Measurements from ENCODE around the gene IL7R. TPM values are rescaled to one million over a fixed set of nuclear protein-coding genes. Genes with fewer than 3 reads are reported as not detected.

Gene IL7R
- total and polyA plus RNA-seq, 2 donors (not counting 3 experiments of a cell fraction or from before 2014, with no cell fraction given) = 1.0 to 1.2 TPM

GRCh38 chr5:35880156-35880555 is 23.5 kb downstream of the IL7R start:
- H2AFZ ChIP-seq (ENCODE audit: low read depth, low read length) = no peak overlapping the region
- no TSS peak for BruUV-seq (replicated peaks)

More at GRCh38 chr5:35880156-35880555, 23.5 kb downstream of the IL7R start:
- no peak for FAIRE-seq
- no peaks in the 10 kb centered on the region for H3K27me3 ChIP-seq (ENCODE audit: control insufficient read depth in 2 of 2, insufficient read depth in 2 of 2, low read length in 2 of 2)
- H3K79me2 ChIP-seq (ENCODE audit: control insufficient read depth, insufficient read depth, low read length) = no peaks in the 10 kb centered on the region
- no peak overlapping the region for H3K4me3 ChIP-seq (replicated peaks in 1 of 3; ENCODE audit: insufficient read depth in 1 of 3, low read depth in 1 of 3, low read length in 3 of 3)
- ChIA-PET POLR2A (no interaction called here), CTCF (interaction anchor here (0.8 kb wide), 1 partner anchor 22 kb away, joined by 3 read pairs; no protein-coding TSS in a partner anchor)
- peaks cover 10% of the 10 kb centered on the region for H3K4me1 ChIP-seq (ENCODE audit: control insufficient read depth, extremely low read depth, insufficient read depth, low read length)
- no peak overlapping the region for H3K27ac ChIP-seq (ENCODE audit: insufficient read depth, low read depth, low read length)
- no peaks in the 10 kb centered on the region for H3K9me1 ChIP-seq (replicated peaks; ENCODE audit: control insufficient read depth, extremely low read depth, insufficient read depth, low read length)
- H3K4me2 ChIP-seq (ENCODE audit: insufficient read depth, low read length) = no peak overlapping the region
- no peak for TF ChIP-seq MAX (IDR thresholded peaks at IDR 0.05; ENCODE audit: insufficient read depth, insufficient read length)
- TF ChIP-seq CTCF (IDR thresholded peaks at IDR 0.05; ENCODE audit: extremely low read depth in 1 of 2, insufficient read depth in 1 of 2, low read depth in 1 of 2, low read length in 2 of 2) = no peak
- TF ChIP-seq MYC (IDR thresholded peaks at IDR 0.05; ENCODE audit: low read depth, low read length) = no peak
- no peak for TF ChIP-seq FOS (IDR thresholded peaks at IDR 0.05; ENCODE audit: borderline replicate concordance, insufficient read depth, low read length)
- no peak for TF ChIP-seq POLR2A (IDR thresholded peaks at IDR 0.05; ENCODE audit: low read depth, low read length)
- TF ChIP-seq JUN (IDR thresholded peaks at IDR 0.05; ENCODE audit: borderline replicate concordance, insufficient read depth, insufficient read length, low read depth) = no peak
- no peak for TF ChIP-seq EZH2 (IDR thresholded peaks at IDR 0.05; ENCODE audit: borderline replicate concordance, low read depth, low read length, severe bottlenecking)
- no peak for TF ChIP-seq POLR2AphosphoS5 (IDR thresholded peaks at IDR 0.05; ENCODE audit: insufficient read depth, low read depth, low read length)
- no peak for TF ChIP-seq GATA2 (IDR thresholded peaks at IDR 0.05; ENCODE audit: insufficient read depth, insufficient read length, low read depth, low read length)
- H3K9me3 ChIP-seq (replicated peaks; ENCODE audit: control insufficient read depth, insufficient read depth, low read length) = no peaks in the 10 kb centered on the region
- no peaks in the 10 kb centered on the region for H4K20me1 ChIP-seq (replicated peaks; ENCODE audit: control insufficient read depth, extremely low read depth, insufficient read depth, low read length)
- intact Hi-C loops (cut with micrococcal nuclease) (no loop called here), dilution Hi-C loops (cut with MboI; ENCODE audit: extremely low pct_ligation_motif_present, low sequenced_read_pairs) (no loop called here)
- no peak for DNase-seq (ENCODE audit: low read depth, low spot score)
- H3K9ac ChIP-seq (replicated peaks; ENCODE audit: extremely low read depth, insufficient read depth, low read length) = no peak overlapping the region
- no peaks in the 10 kb centered on the region for H3K36me3 ChIP-seq (ENCODE audit: control insufficient read depth in 2 of 2, extremely low read depth in 1 of 2, insufficient read depth in 2 of 2, low read length in 2 of 2)

Measured in endothelial cell of umbilical vein (primary cell).